OCI-LY7 (cell line): ENCODE measurements around the gene RPLP2. TPM values are rescaled to one million over a fixed set of nuclear protein-coding genes. Genes with fewer than 3 reads are reported as not detected.

Experiments
- BruUV-seq: library from RNA; stranded (reverse); fragments of 400-500 nt; replicated peaks from 2 replicates; lab custom pipeline; 2021; lab: Mats Ljungman, UMichigan
- CTCF ChIA-PET: fragments of 300-600 bp; sonication (Branson Sonifier 250); formaldehyde crosslinking; loops from one replicate; lab custom pipeline; 2022; ENCODE audit warnings: antibody characterized with exemption; ENCODE audit not compliant: unreplicated experiment; lab: Charles Lee
- POLR2A ChIA-PET: fragments of 300-600 bp; sonication (Branson Sonifier 250); formaldehyde crosslinking; loops from one replicate; lab custom pipeline; 2022; ENCODE audit warnings: antibody characterized with exemption; lab: Charles Lee
- DNase-seq: peaks from one replicate; pipeline ENCODE4 v3.0.0-alpha.2; 2015; ENCODE audit warnings: low spot score
- H2AFZ ChIP-seq: fragments of 200-600 bp; sonication (generic), shearing (Covaris generic); 2 replicates; pipeline ENCODE4 v1.6.1; 2014; ENCODE audit warnings: mild to moderate bottlenecking, antibody characterized with exemption, low read length, moderate library complexity
- H3K27ac ChIP-seq: fragments of 200-600 bp; sonication (generic); 2 replicates; pipeline ENCODE4 v1.5.1; 2014; ENCODE audit warnings: mixed run types, low read depth, mild to moderate bottlenecking, moderate library complexity, low read length, inconsistent platforms; ENCODE audit not compliant: poor library complexity, severe bottlenecking
- H3K36me3 ChIP-seq: fragments of 200-600 bp; sonication (generic); 2 replicates; pipeline ENCODE4 v1.6.1; 2014; ENCODE audit warnings: mild to moderate bottlenecking, antibody characterized with exemption, low read length, moderate library complexity, mixed read lengths; ENCODE audit not compliant: insufficient read depth
- H3K4me1 ChIP-seq: fragments of 200-600 bp; sonication (generic); 2 replicates; pipeline ENCODE4 v1.5.1; 2014; ENCODE audit warnings: mild to moderate bottlenecking, low read length; ENCODE audit not compliant: insufficient read depth, poor library complexity, severe bottlenecking
- H3K4me2 ChIP-seq: fragments of 200-600 bp; sonication (generic); 2 replicates; pipeline ENCODE4 v1.6.1; 2014; ENCODE audit warnings: mild to moderate bottlenecking, low read length
- H3K4me3 ChIP-seq: fragments of 200-600 bp; sonication (generic); 2 replicates; pipeline ENCODE4 v1.5.1; 2014; ENCODE audit warnings: mild to moderate bottlenecking, low read depth, low read length; ENCODE audit not compliant: poor library complexity, severe bottlenecking
- H3K79me2 ChIP-seq: fragments of 200-600 bp; sonication (generic); 2 replicates; pipeline ENCODE4 v1.6.1; 2016; ENCODE audit warnings: low read depth, mild to moderate bottlenecking, low read length, moderate library complexity, mixed read lengths; ENCODE audit not compliant: insufficient read depth
- H3K9me2 ChIP-seq: fragments of 200-600 bp; sonication (generic); 2 replicates; pipeline ENCODE4 v1.6.1; 2016; ENCODE audit warnings: mild to moderate bottlenecking, low read length, mixed read lengths; ENCODE audit not compliant: insufficient read depth
- H3K9me3 ChIP-seq: fragments of 200-600 bp; sonication (generic); 2 replicates; pipeline ENCODE4 v1.6.1; 2014; ENCODE audit warnings: mild to moderate bottlenecking, mixed run types, low read length, mixed read lengths
- H4K20me1 ChIP-seq: fragments of 200-600 bp; sonication (generic); 2 replicates; pipeline ENCODE4 v1.6.1; 2014; ENCODE audit warnings: mild to moderate bottlenecking, antibody characterized with exemption, low read length, moderate library complexity, mixed read lengths; ENCODE audit not compliant: insufficient read depth
- EZH2phosphoT487 ChIP-seq: fragments of 200-600 bp; sonication (generic); IDR thresholded peaks from 2 replicates; pipeline ENCODE4 v1.6.1; 2018; ENCODE audit warnings: low read depth, borderline replicate concordance, mild to moderate bottlenecking, mixed run types, antibody characterized with exemption, low read length, moderate library complexity, mixed read lengths
- intact Hi-C: fragments of 100-400 bp; cut with micrococcal nuclease; formaldehyde crosslinking; loops from one replicate; pipeline ENCODE4 v1.10.0; 2022; ENCODE audit not compliant: unreplicated experiment
- total RNA-seq, 2 experiments: library from RNA; depleted of rRNA in 1 of 2; stranded (reverse); fragments of >200 nt in 1 of 2; shearing (Covaris generic) in 1 of 2; gene quantifications; 2 replicates each; pipeline ENCODE4 v1.2.3, GENCODE V29; 2014 to 2022
- TF ChIP-seq, protein P1 (sequence below): fragments of 200-600 bp; sonication (generic); conservative IDR thresholded peaks from 2 replicates; pipeline ENCODE4 v1.5.1; 2014; ENCODE audit warnings: mild to moderate bottlenecking, antibody characterized with exemption, low read length, moderate library complexity, mixed read lengths

The RPLP2 gene
- total RNA-seq, 2 experiments from 2014 or later, result 1,564 to 3,147 TPM

DNA sequence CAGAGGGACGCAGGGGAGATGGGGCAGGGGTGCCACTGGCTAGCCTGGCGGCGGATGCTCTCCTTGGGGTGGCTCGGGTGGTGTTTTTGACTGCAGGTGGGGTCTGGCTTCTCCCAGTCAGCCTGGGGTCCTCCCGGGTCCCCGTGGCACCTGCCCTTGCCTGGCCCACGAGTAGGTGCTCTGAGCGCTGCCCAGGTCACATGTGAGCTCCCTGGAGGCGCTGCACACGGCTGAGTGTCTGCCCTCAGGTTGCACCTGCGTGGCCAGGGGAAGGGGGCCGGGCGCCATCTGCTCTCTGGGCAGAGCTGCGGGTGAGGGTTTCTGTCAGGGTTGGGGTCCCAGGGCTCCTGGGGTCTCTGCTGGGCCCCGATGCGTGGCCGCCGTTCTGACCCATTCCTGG lies 38.1 kb downstream of the RPLP2 start:
- H4K20me1 ChIP-seq, result no peaks in the 10 kb centered on the region
- no peaks in the 10 kb centered on the region for H3K9me3 ChIP-seq
- POLR2A ChIA-PET, result no interaction called here
- no peak overlapping the region for H3K4me3 ChIP-seq
- no peak for DNase-seq
- peak overlapping the region; percentile 87; the same call in 1 of the 2 replicates for H3K4me2 ChIP-seq
- CTCF ChIA-PET, result interaction anchor here (0.8 to 1.0 kb wide), 2 partner anchors 9 to 204 kb away, joined by 3 read pairs; no protein-coding TSS in a partner anchor
- H3K27ac ChIP-seq, result no peak overlapping the region
- H3K79me2 ChIP-seq, result no peaks in the 10 kb centered on the region
- H3K4me1 ChIP-seq, result peaks cover 30% of the 10 kb centered on the region
- TF ChIP-seq, protein P1, sequence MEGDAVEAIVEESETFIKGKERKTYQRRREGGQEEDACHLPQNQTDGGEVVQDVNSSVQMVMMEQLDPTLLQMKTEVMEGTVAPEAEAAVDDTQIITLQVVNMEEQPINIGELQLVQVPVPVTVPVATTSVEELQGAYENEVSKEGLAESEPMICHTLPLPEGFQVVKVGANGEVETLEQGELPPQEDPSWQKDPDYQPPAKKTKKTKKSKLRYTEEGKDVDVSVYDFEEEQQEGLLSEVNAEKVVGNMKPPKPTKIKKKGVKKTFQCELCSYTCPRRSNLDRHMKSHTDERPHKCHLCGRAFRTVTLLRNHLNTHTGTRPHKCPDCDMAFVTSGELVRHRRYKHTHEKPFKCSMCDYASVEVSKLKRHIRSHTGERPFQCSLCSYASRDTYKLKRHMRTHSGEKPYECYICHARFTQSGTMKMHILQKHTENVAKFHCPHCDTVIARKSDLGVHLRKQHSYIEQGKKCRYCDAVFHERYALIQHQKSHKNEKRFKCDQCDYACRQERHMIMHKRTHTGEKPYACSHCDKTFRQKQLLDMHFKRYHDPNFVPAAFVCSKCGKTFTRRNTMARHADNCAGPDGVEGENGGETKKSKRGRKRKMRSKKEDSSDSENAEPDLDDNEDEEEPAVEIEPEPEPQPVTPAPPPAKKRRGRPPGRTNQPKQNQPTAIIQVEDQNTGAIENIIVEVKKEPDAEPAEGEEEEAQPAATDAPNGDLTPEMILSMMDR, result no peak
- TF ChIP-seq EZH2phosphoT487, result no peak
- H3K9me2 ChIP-seq, result no peaks in the 10 kb centered on the region
- intact Hi-C loops, result loop anchor here (1.0 to 5.0 kb wide), 3 partner anchors 59 to 203 kb away; no protein-coding TSS in a partner anchor
- no peak overlapping the region for H2AFZ ChIP-seq
- no TSS peak for BruUV-seq
- no peaks in the 10 kb centered on the region for H3K36me3 ChIP-seq

DNA sequence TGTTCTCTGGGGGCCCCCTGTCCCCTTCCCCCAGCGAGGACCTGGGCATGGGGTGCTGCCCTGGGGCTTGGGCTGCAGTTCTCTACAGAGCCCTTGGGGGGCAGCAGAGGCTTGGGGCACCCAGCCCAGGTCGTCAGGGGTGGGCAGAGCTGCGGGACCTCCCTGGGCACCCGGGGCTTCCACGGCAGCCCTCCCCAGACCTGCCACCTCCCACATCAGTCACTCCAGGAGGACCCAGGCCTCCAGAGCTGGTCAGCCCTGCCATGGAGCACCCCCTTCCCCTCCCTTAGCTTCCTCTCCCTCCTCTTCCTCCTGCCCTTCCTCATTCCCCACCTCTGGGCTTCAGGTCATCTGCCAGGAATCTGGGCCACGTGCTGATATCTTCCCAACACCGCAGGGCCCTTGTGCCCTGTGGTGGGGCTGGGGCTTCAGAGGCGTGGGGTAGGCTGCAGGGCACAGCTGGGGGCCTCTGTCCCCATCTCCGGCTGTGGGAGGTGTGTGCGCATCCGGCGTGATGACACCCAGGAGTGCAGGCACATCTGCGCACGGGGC lies 38.7 kb downstream of the RPLP2 start:
- ChIA-PET CTCF (interaction anchor here (1.0 kb wide), 1 partner anchor 203 kb away, joined by 3 read pairs; no protein-coding TSS in a partner anchor), POLR2A (no interaction called here)
- intact Hi-C loops, result loop anchor here (1.0 to 5.0 kb wide), 3 partner anchors 59 to 203 kb away; no protein-coding TSS in a partner anchor
- peaks cover 29% of the 10 kb centered on the region for H3K4me1 ChIP-seq
- H3K27ac ChIP-seq, result no peak overlapping the region
- no peak overlapping the region for H2AFZ ChIP-seq
- H3K4me2 ChIP-seq, result peak overlapping the region; percentile 87
- H3K9me2 ChIP-seq, result no peaks in the 10 kb centered on the region
- H3K36me3 ChIP-seq, result no peaks in the 10 kb centered on the region
- H3K79me2 ChIP-seq, result no peaks in the 10 kb centered on the region
- TF ChIP-seq, protein P1, result peak; percentile 87
- no peak for TF ChIP-seq EZH2phosphoT487
- BruUV-seq, result no TSS peak
- H3K9me3 ChIP-seq, result no peaks in the 10 kb centered on the region
- no peaks in the 10 kb centered on the region for H4K20me1 ChIP-seq
- peak; percentile 71 for DNase-seq
- H3K4me3 ChIP-seq, result peak overlapping the region; percentile 66
